SU-DHL-6 (cell line): ENCODE measurements around the gene SPATC1L.
"Not testable (repeated sequence)": the region's sequence is repeated elsewhere in the genome, so short reads cannot be mapped to it uniquely, and the experiment has no call there.

Source experiments
- CTCF ChIP-seq: fragments of 200-600 bp; sonication (generic); IDR thresholded peaks from one replicate; pipeline ENCODE4 v1.5.1; 2017; ENCODE audit warnings: antibody characterized with exemption, mild to moderate bottlenecking, low read length, moderate library complexity; ENCODE audit not compliant: insufficient read depth, poor library complexity, severe bottlenecking
- EZH2phosphoT487 ChIP-seq: fragments of 200-600 bp; sonication (generic), shearing (Covaris generic); conservative IDR thresholded peaks from 2 replicates; pipeline ENCODE4 v1.6.1; 2018; ENCODE audit warnings: mild to moderate bottlenecking, antibody characterized with exemption, low read length, moderate library complexity, mixed read lengths

GRCh38 chr21:46223661-46224060, 39.4 kb upstream of the SPATC1L start:
- not testable (repeated sequence) for TF ChIP-seq CTCF, EZH2phosphoT487
